Lower leg skin (tissue), 4 donors: ENCODE data around the gene MRPS18B. TPM values are rescaled to one million over a fixed set of nuclear protein-coding genes. Genes with fewer than 3 reads are reported as not detected.
"Not testable (repeated sequence)": the region's sequence is repeated elsewhere in the genome, so short reads cannot be mapped to it uniquely, and the experiment has no call there.

Experiments used
- DNase-seq, 2 donors: peaks; one replicate each; pipeline ENCODE4 v3.0.0-alpha.2; 2019; ENCODE audit warnings: low spot score in 2 of 2
- H3K4me3 ChIP-seq: fragments of 200-600 bp; sonication (generic); 2 replicates; pipeline ENCODE4 v1.5.1; 2017; ENCODE audit warnings: mild to moderate bottlenecking, low read depth; ENCODE audit not compliant: poor library complexity, severe bottlenecking
- POLR2A ChIP-seq, 2 donors: fragments of 450-650 bp; IDR thresholded peaks; one replicate each; pipeline ENCODE4 v1.6.1; 2016 to 2017; ENCODE audit warnings: antibody characterized with exemption in 2 of 2, mild to moderate bottlenecking in 1 of 2, moderate library complexity in 1 of 2
- WGBS, 2 donors: methylation state at CpG; one replicate each; pipeline ENCODE4 v1.1.5; 2018; 5-methylcytosine and 5-hydroxymethylcytosine counted together
- intact Hi-C: fragments of 100-400 bp; cut with DNase I; formaldehyde crosslinking; loops from one replicate; pipeline ENCODE4 v1.15.0; 2023; ENCODE audit warnings: low total_unique reads
- total RNA-seq, 4 donors: library from RNA; depleted of rRNA; stranded (reverse); fragments of >200 nt; gene quantifications; one replicate each; pipeline ENCODE4 v1.1.0, GENCODE V29; 2016
- TF ChIP-seq, protein P1 (sequence below), 3 donors: fragments of 450-650 bp; IDR thresholded peaks; one replicate each; pipeline ENCODE4 v1.5.1; 2016; ENCODE audit warnings: antibody characterized with exemption in 3 of 3, mild to moderate bottlenecking in 3 of 3, moderate library complexity in 2 of 3

Gene MRPS18B
- total RNA-seq, 4 donors from 2014 or later = 57.2 to 64.8 (median 62.2) TPM

DNA sequence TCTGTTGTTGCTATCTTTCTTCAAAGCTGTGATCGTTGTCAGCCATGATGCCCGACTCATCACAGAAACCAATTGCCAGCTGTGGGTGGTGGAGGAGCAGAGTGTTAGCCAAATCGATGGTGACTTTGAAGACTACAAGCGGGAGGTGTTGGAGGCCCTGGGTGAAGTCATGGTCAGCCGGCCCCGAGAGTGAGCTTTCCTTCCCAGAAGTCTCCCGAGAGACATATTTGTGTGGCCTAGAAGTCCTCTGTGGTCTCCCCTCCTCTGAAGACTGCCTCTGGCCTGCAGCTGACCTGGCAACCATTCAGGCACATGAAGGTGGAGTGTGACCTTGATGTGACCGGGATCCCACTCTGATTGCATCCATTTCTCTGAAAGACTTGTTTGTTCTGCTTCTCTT is 27.1 kb upstream of the MRPS18B start:
- intact Hi-C loops = loop anchor here (10.0 kb wide), 1 partner anchor 46 kb away; no protein-coding TSS in a partner anchor
- no peak for DNase-seq
- H3K4me3 ChIP-seq = no peak overlapping the region
- no peak for TF ChIP-seq POLR2A (IDR thresholded peaks at IDR 0.05)
- TF ChIP-seq, protein P1, sequence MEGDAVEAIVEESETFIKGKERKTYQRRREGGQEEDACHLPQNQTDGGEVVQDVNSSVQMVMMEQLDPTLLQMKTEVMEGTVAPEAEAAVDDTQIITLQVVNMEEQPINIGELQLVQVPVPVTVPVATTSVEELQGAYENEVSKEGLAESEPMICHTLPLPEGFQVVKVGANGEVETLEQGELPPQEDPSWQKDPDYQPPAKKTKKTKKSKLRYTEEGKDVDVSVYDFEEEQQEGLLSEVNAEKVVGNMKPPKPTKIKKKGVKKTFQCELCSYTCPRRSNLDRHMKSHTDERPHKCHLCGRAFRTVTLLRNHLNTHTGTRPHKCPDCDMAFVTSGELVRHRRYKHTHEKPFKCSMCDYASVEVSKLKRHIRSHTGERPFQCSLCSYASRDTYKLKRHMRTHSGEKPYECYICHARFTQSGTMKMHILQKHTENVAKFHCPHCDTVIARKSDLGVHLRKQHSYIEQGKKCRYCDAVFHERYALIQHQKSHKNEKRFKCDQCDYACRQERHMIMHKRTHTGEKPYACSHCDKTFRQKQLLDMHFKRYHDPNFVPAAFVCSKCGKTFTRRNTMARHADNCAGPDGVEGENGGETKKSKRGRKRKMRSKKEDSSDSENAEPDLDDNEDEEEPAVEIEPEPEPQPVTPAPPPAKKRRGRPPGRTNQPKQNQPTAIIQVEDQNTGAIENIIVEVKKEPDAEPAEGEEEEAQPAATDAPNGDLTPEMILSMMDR (IDR thresholded peaks at IDR 0.05) = no peak
- WGBS, 2 donors = 60 to 61% methylated on average over 8 of the region's 8 CpGs

DNA sequence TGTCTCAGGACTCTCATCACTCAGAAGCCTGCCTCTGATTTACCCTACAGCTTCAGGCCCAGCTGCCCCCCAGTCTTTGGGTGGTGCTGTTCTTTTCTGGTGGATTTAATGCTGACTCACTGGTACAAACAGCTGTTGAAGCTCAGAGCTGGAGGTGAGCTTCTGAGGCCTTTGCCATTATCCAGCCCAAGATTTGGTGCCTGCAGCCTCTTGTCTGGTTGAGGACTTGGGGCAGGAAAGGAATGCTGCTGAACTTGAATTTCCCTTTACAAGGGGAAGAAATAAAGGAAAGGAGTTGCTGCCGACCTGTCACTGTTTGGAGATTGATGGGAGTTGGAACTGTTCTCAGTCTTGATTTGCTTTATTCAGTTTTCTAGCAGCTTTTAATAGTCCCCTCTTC is 26.6 kb upstream of the MRPS18B start:
- 25 to 30% methylated on average over 1 of the region's 1 CpG for WGBS, 2 donors
- TF ChIP-seq POLR2A (IDR thresholded peaks at IDR 0.05) = no peak
- TF ChIP-seq, protein P1 (IDR thresholded peaks at IDR 0.05) = no peak
- peak in 1 of 2 donors; percentile 47 for DNase-seq
- H3K4me3 ChIP-seq = no peak overlapping the region
- intact Hi-C loops = loop anchor here (10.0 kb wide), 1 partner anchor 46 kb away; no protein-coding TSS in a partner anchor

DNA sequence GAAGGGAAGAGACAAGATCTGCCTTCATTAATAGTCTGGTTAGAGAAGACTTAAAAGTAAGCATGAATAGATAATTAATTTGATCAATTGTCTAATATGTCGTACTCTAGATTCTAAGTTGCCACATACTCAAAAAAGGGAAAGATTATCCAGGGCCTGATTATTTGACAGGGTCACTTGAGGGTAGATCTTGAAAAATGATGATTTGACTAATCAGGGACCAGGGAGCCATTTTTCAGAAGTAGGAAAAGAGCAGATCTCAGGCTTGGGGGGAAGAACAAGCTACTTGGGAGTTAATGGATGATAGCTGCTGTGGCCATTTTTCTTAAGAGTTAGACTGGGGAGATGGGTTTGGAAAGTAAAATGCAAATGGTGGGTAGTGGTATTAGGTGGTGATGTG is 25.4 kb upstream of the MRPS18B start:
- no peak overlapping the region for H3K4me3 ChIP-seq
- DNase-seq = no peak
- 89 to 100% methylated on average over 1 of the region's 1 CpG for WGBS, 2 donors
- TF ChIP-seq POLR2A (IDR thresholded peaks at IDR 0.05) = no peak
- TF ChIP-seq, protein P1 (IDR thresholded peaks at IDR 0.05) = no peak
- intact Hi-C loops = loop anchor here (10.0 kb wide), 1 partner anchor 47 kb away; no protein-coding TSS in a partner anchor

DNA sequence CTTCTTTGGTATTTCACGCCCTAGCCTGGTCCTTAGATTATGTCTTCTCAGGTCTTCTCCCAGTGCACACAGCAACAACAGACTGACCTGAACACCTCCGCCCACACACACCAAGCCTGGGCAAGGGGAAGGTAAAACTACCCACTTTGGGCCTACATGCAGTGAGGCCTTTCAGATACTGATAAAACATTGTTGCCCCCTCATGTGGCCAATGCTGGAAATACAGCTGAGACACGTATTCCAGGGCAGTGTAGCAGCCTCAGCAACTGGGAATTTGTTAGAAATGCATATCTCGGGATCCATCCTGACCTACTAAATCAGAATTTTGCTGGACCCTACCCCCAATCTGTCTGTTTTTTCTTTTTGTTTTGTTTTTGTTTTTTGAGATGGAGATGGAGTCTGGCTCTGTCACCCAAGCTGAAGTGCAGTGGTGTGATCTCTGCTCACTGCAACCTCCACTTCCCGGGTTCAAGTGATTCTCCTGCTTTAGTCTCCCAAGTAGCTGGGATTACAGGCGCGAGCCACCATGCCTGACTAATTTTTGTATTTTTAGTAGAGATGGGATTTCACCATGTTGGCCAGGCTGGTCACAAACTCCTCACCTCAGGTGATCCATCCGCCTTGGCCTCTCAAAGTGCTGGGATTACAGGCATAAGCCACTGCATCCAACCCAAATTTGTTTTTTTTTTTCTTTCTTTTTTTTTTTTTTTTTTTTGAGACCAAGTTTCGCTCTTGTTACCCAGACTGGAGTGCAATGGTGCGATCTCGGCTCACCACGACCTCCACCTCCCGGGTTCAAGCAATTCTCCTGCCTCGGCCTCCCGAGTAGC is 20.1 kb upstream of the MRPS18B start:
- 73 to 76% methylated on average over 15 of the region's 15 CpGs for WGBS, 2 donors
- intact Hi-C loops = loop anchor here (10.0 kb wide), 1 partner anchor 53 kb away; no protein-coding TSS in a partner anchor
- not testable (repeated sequence) for H3K4me3 ChIP-seq
- peak; percentile 84 to 93 for DNase-seq
- TF ChIP-seq, protein P1 (IDR thresholded peaks at IDR 0.05) = peak in 1 of 3 donors; percentile 64

DNA sequence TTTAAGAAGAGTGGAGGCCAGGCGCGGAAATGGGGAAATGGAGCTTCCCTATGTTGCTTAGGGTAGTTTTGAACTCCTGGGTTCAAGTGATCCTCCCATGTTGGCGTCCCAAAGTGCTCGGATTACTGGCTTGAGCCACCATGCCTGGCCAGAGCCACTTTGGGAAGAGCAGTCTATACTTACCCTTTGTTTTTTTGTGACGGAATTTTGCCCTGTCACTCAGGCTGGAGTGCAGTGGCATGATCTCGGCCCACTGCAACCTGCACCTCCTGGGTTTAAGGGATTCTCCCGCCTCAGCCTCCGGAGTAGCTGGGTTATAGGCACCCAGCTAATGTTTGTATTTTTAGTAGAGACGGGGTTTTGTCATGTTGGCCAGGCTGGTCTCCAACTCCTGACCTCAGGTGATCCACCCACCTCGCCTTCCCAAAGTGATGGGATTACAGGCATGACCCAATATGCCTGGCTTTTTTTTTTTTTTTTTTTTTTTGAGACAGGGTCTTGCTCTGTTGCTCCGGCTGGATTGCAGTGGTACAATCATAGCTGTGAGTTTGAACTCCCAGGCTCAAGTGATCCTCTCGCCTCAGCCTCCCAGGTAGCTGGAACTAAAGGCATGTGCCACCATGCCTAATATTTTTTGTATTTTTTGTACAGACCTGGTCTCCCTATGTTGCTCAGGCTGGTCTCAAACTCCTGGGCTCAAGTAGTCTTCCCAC is 18.6 kb upstream of the MRPS18B start:
- intact Hi-C loops = loop anchor here (10.0 kb wide), 1 partner anchor 54 kb away; no protein-coding TSS in a partner anchor
- no peak overlapping the region for H3K4me3 ChIP-seq
- no peak for DNase-seq
- 68 to 70% methylated on average over 12 of the region's 12 CpGs for WGBS, 2 donors
- no peak for TF ChIP-seq POLR2A (IDR thresholded peaks at IDR 0.05)
- TF ChIP-seq, protein P1 (IDR thresholded peaks at IDR 0.05) = no peak
